Gastroesophageal sphincter (tissue), 4 donors: ENCODE results near the gene LEKR1. TPM values are rescaled to one million over a fixed set of nuclear protein-coding genes. Genes with fewer than 3 reads are reported as not detected.

Source experiments
- ATAC-seq: fragments of 150-250 bp; one replicate; pipeline ENCODE4 v1.9.1; 2016; ENCODE audit warnings: mild to moderate bottlenecking, moderate library complexity
- H3K27ac ChIP-seq, 4 donors: fragments of 200-600 bp; sonication (generic) in 3 of 4; 1 replicate in 3 of 4; 2 replicates in 1 of 4; pipeline ENCODE4 v1.5.1; 2016 to 2019
- H3K27me3 ChIP-seq: fragments of 200-600 bp; sonication (generic); one replicate; pipeline ENCODE4 v1.5.1; 2019
- H3K36me3 ChIP-seq, 2 donors: fragments of 200-600 bp; sonication (generic); one replicate each; pipeline ENCODE4 v1.5.1; 2019; ENCODE audit warnings: control low read depth in 1 of 2
- H3K4me1 ChIP-seq, 3 donors: fragments of 200-600 bp; sonication (generic); 1 replicate in 2 of 3; 2 replicates in 1 of 3; pipeline ENCODE4 v1.5.1; 2016 to 2019; ENCODE audit warnings: control low read depth in 2 of 3
- H3K4me3 ChIP-seq, 2 donors: fragments of 200-600 bp; sonication (generic); one replicate each; pipeline ENCODE4 v1.5.1; 2019; ENCODE audit warnings: mild to moderate bottlenecking in 1 of 2, moderate library complexity in 1 of 2
- H3K9me3 ChIP-seq, 3 donors: fragments of 200-600 bp; sonication (generic); one replicate each; pipeline ENCODE4 v1.5.1; 2017 to 2019; ENCODE audit warnings: control low read depth in 2 of 3
- EP300 ChIP-seq: sonication (generic); formaldehyde crosslinking; IDR thresholded peaks from one replicate; pipeline ENCODE4 v1.6.1; 2017; ENCODE audit warnings: antibody characterized with exemption, mild to moderate bottlenecking
- POLR2A ChIP-seq, 2 donors: fragments of 450-650 bp; IDR thresholded peaks; one replicate each; pipeline ENCODE4 v1.6.1; 2017; ENCODE audit warnings: antibody characterized with exemption in 2 of 2, mild to moderate bottlenecking in 2 of 2, moderate library complexity in 1 of 2
- POLR2AphosphoS5 ChIP-seq: sonication (generic); formaldehyde crosslinking; IDR thresholded peaks from one replicate; pipeline ENCODE4 v1.6.1; 2017; ENCODE audit warnings: antibody characterized with exemption
- WGBS, 2 donors: methylation state at CpG; one replicate each; pipeline ENCODE4 v1.1.5; 2018; ENCODE audit warnings: low coverage in 1 of 2; 5-methylcytosine and 5-hydroxymethylcytosine counted together
- total RNA-seq, 4 donors: library from RNA; depleted of rRNA; stranded (reverse); fragments of >200 nt; gene quantifications; one replicate each; pipeline ENCODE4 v1.1.0, GENCODE V29; 2016
- TF ChIP-seq, protein P1 (sequence below), 4 experiments: fragments of 200-600 bp in 2 of 4; fragments of 450-650 bp in 2 of 4; sonication (generic) in 1 of 4; IDR thresholded peaks; one replicate each; pipeline ENCODE4 v1.5.1; 2017 to 2019; ENCODE audit warnings: antibody characterized with exemption in 4 of 4, mild to moderate bottlenecking in 2 of 4, moderate library complexity in 2 of 4

LEKR1 gene
- total RNA-seq, 4 donors from 2014 or later: 2.7 TPM; not detected in 3

DNA sequence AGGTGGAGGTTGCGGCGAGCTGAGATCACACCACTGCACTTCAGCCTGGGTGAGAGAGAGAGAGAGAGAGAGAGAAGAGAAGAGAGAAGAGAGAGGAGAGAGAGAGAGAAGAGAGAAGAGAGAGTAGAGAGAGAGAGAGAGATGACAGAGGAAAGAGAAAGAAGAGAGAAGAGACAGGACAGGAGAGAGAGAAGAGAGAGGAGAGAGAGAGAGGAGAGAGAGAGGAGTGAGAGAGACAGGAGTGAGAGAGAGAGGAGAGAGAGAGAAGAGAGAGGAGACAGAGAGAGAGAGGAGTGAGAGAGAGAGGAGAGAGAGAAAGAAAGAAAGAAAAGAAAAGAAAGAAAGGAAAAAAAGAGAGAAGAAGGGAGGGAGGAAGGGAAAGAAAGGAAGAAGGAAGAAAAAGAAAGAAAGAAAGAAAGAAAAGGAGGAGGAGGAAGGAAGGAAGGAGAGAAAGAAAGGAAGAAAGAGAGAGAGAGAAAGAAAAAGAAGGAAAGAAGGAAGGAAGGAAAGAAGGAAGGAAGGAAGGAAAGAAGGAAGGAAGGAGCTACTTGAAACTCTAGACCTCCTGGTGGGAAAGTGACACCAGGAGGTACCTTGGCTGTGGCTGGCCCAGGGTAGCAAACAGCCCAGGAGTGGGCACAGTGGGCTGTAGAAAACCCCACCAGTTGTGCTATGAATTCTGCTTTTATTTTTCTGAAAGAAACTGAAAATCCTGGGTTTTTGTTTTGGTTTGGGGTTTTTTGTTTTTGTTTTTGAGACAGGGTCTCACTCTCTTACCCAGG, 245.8 kb downstream of the LEKR1 start:
- 83 to 100% methylated on average over 2 of the region's 2 CpGs for WGBS, 2 donors
- H3K36me3 ChIP-seq: no peaks in the 10 kb centered on the region
- no peaks in the 10 kb centered on the region for H3K9me3 ChIP-seq
- H3K27me3 ChIP-seq: no peaks in the 10 kb centered on the region
- H3K4me1 ChIP-seq: no peaks in the 10 kb centered on the region
- H3K27ac ChIP-seq: no peak overlapping the region
- no peak for ATAC-seq
- H3K4me3 ChIP-seq: no peak overlapping the region
- TF ChIP-seq POLR2AphosphoS5: no peak
- TF ChIP-seq, protein P1, sequence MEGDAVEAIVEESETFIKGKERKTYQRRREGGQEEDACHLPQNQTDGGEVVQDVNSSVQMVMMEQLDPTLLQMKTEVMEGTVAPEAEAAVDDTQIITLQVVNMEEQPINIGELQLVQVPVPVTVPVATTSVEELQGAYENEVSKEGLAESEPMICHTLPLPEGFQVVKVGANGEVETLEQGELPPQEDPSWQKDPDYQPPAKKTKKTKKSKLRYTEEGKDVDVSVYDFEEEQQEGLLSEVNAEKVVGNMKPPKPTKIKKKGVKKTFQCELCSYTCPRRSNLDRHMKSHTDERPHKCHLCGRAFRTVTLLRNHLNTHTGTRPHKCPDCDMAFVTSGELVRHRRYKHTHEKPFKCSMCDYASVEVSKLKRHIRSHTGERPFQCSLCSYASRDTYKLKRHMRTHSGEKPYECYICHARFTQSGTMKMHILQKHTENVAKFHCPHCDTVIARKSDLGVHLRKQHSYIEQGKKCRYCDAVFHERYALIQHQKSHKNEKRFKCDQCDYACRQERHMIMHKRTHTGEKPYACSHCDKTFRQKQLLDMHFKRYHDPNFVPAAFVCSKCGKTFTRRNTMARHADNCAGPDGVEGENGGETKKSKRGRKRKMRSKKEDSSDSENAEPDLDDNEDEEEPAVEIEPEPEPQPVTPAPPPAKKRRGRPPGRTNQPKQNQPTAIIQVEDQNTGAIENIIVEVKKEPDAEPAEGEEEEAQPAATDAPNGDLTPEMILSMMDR (IDR thresholded peaks at IDR 0.05): no peak
- TF ChIP-seq EP300: no peak
- no peak for TF ChIP-seq POLR2A (IDR thresholded peaks at IDR 0.05)

DNA sequence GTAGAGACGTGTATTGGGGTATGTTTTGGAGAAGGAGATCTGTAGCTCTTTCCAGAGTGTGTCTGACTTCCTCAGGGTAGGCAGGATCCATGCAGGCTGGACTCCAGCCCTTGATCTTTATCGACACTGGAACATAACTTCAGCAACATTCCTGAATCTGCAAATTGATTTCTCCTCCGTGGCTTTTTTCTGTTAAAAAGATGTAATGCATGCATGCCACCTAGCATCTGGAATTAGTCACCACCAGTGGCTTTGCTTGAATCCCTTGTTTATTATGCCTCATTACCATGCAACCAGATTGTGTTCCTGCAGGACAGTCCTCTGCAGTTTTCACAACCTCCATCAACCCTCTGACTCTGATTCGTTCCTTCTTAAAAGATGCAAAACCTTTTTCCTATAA, 247.7 kb downstream of the LEKR1 start:
- H3K27me3 ChIP-seq: no peaks in the 10 kb centered on the region
- no peak overlapping the region for H3K27ac ChIP-seq
- H3K9me3 ChIP-seq: no peaks in the 10 kb centered on the region
- no peak overlapping the region for H3K4me3 ChIP-seq
- no peaks in the 10 kb centered on the region for H3K4me1 ChIP-seq
- H3K36me3 ChIP-seq: no peaks in the 10 kb centered on the region
- ATAC-seq: no peak
- 61 to 72% methylated on average over 4 of the region's 4 CpGs for WGBS, 2 donors
- TF ChIP-seq POLR2A (IDR thresholded peaks at IDR 0.05) (no peak), POLR2AphosphoS5 (no peak), EP300 (no peak)
- TF ChIP-seq, protein P1 (IDR thresholded peaks at IDR 0.05): no peak

DNA sequence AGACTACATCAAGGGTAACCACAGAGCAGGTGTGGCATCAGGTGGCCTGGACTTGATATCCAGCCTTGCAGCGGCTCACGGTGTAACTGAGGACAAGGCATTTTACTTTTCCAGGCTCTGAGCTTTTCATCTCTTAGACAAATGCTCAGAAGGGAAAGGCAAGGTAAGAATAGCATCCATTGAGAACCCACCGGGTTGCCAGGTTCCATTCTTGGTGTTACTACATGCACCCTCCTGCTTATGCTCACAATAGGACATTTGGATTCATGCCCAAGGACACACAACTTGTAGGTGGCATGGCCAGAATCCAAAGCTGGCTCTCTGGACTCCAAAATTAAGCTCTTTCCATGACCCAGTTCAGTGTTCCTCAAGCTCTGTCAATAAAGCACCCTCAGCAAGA, 248.3 kb downstream of the LEKR1 start:
- no peak for ATAC-seq
- H3K4me3 ChIP-seq: no peak overlapping the region
- no peak overlapping the region for H3K27ac ChIP-seq
- H3K36me3 ChIP-seq: no peaks in the 10 kb centered on the region
- WGBS, 2 donors: 84 to 100% methylated on average over 1 to 3 of the region's 3 CpGs
- no peaks in the 10 kb centered on the region for H3K4me1 ChIP-seq
- no peaks in the 10 kb centered on the region for H3K27me3 ChIP-seq
- TF ChIP-seq POLR2AphosphoS5 (no peak), EP300 (no peak), POLR2A (IDR thresholded peaks at IDR 0.05) (no peak)
- TF ChIP-seq, protein P1 (IDR thresholded peaks at IDR 0.05): no peak
- no peaks in the 10 kb centered on the region for H3K9me3 ChIP-seq

DNA sequence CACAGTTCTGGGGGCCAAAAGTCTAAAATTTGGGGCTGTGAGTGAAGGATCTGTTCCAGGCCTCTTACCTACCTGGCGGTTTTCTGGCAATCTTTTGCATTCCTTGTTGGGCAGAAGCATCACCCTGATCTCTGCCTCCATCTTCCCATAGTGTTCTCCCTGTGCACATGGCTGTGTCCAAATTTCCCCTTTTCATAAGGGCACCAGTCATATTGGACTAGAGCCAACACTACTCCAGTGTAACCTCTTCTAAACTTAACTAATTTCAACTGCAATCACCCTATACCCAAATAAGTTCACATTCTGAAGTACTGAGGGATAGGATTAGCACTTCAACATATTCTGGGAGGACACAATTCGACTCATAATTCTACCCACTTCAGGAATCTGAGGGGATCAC, 248.8 kb downstream of the LEKR1 start:
- Histone ChIP-seq H3K4me1 (no peaks in the 10 kb centered on the region), H3K4me3 (no peak overlapping the region), H3K27ac (no peak overlapping the region), H3K9me3 (no peaks in the 10 kb centered on the region), H3K27me3 (no peaks in the 10 kb centered on the region), H3K36me3 (no peaks in the 10 kb centered on the region)
- WGBS, 2 donors: 100% methylated on average over 2 of the region's 2 CpGs
- TF ChIP-seq POLR2AphosphoS5 (no peak), EP300 (no peak), POLR2A (IDR thresholded peaks at IDR 0.05) (no peak)
- TF ChIP-seq, protein P1 (IDR thresholded peaks at IDR 0.05): no peak
- ATAC-seq: no peak
